ENCODE data around the gene MYO7A. TPM values are rescaled to one million over a fixed set of nuclear protein-coding genes. Genes with fewer than 3 reads are reported as not detected.

The MYO7A gene
- total RNA-seq, 1 donor from 2014 or later: 46.4 TPM

DNA sequence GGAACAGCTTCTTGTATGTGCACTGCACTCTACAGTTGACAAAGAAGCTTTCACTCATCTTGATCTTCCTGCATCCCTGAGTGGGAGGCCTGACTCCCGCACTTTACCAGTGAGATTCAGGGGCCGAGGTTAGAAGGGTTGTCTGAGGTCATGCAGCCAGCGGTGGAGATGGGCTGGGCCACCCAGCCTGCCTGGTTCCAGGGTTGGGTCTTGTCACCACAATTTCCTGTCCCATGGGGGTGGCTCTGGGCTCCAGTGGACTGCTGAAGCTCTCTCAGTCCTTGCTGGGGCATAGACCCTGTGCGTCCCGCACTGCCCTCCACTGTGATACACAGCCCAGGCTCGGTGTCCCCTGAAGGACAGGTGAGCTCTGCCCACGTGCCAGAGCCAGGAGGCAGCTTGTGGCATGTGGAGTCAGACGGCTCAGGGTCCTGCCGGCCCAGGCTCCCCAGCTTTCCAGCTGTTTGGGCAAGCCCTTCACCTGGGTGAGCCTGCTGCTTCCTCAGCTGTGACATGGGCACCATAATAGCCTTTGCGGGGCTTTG, 6.9 kb upstream of the MYO7A start:
- Histone ChIP-seq H3K27ac (no peak overlapping the region), H3K27me3 (no peaks in the 10 kb centered on the region), H3K4me3 (no peak overlapping the region), H3K36me3 (peaks cover 17 to 42% of the 10 kb centered on the region in 2 donors), H3K9me3 (no peaks in the 10 kb centered on the region), H3K4me1 (no peaks in the 10 kb centered on the region)
- no peak for DNase-seq (ENCODE audit: low spot score in 2 of 2)
- intact Hi-C loops (cut with DNase I): no loop called here
- TF ChIP-seq, protein P1, sequence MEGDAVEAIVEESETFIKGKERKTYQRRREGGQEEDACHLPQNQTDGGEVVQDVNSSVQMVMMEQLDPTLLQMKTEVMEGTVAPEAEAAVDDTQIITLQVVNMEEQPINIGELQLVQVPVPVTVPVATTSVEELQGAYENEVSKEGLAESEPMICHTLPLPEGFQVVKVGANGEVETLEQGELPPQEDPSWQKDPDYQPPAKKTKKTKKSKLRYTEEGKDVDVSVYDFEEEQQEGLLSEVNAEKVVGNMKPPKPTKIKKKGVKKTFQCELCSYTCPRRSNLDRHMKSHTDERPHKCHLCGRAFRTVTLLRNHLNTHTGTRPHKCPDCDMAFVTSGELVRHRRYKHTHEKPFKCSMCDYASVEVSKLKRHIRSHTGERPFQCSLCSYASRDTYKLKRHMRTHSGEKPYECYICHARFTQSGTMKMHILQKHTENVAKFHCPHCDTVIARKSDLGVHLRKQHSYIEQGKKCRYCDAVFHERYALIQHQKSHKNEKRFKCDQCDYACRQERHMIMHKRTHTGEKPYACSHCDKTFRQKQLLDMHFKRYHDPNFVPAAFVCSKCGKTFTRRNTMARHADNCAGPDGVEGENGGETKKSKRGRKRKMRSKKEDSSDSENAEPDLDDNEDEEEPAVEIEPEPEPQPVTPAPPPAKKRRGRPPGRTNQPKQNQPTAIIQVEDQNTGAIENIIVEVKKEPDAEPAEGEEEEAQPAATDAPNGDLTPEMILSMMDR (IDR thresholded peaks at IDR 0.05): no peak

DNA sequence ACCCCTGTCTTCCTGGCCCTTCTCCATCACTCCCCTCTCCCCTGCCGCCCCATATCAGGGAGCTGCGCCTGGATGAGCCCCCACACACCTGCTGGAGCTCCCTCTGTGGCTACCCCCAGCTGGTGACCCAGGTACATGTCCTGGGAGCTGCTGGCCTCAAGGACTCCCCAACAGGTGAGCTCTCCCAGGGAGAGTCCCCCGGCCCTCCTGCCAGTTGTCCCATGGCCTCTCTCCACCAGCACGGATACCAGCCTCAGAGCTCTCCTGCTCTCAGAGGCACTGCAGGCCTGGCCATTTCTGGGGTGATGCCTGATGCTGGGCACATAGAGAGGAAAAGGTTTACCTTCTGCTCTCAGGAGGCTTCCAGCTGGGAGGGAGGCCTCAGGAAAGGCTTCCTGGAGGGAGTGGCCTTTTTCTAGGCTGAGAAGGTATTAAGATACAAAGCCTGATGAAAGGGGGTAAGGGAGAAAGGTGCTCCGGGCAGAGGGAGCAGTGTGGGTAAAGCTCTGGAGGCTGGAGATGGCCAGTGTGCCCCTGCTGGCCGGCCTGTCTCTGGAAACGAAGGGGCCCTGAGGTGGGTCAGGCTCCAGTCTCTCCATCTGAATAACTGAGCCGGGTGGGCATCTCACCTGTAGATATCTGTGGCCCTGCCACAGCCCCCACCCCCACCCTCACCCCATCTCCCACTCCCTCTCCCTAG, 6.0 kb upstream of the MYO7A start:
- Histone ChIP-seq H3K4me1 (peaks cover 2 to 3% of the 10 kb centered on the region in 2 donors), H3K36me3 (peaks cover 17 to 42% of the 10 kb centered on the region in 2 donors), H3K27ac (no peak overlapping the region), H3K27me3 (no peaks in the 10 kb centered on the region), H3K4me3 (no peak overlapping the region), H3K9me3 (no peaks in the 10 kb centered on the region)
- no peak for DNase-seq (ENCODE audit: low spot score in 2 of 2)
- TF ChIP-seq, protein P1 (IDR thresholded peaks at IDR 0.05): no peak
- intact Hi-C loops (cut with DNase I): no loop called here

DNA sequence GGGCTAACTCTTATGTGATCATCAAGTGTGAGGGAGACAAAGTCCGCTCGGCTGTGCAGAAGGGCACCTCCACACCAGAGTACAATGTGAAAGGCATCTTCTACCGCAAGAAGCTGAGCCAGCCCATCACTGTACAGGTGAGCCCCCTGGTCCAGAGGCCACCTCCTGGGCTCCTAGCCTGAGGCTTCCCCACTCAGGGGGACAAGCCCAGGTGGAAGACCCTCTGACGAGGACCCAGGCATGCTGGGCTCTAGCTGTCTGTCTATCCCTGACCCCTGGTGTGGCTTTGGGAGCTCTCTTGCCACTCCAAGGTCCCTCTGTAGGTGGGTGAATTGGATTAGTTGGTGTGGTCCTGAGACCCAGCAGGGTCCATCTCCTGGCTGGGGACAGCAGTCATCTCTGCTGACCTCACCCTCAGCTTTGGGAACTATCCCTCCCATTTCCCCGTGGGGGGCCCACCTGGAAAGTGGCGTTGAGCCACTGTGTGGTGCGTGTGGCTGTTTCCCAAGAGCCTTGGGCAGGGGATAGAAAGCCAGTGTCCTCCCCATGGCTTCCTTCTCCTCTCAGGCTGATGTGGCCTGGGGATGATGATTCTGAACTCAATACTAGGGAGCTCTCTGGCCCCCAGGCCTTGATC, 5.4 kb upstream of the MYO7A start:
- TF ChIP-seq, protein P1 (IDR thresholded peaks at IDR 0.05): no peak
- Histone ChIP-seq H3K36me3 (peaks cover 17 to 42% of the 10 kb centered on the region in 2 donors), H3K9me3 (no peaks in the 10 kb centered on the region), H3K4me1 (peaks cover 6 to 9% of the 10 kb centered on the region in 2 donors), H3K4me3 (no peak overlapping the region), H3K27ac (no peak overlapping the region), H3K27me3 (no peaks in the 10 kb centered on the region)
- no peak for DNase-seq (ENCODE audit: low spot score in 2 of 2)
- intact Hi-C loops (cut with DNase I): no loop called here

DNA sequence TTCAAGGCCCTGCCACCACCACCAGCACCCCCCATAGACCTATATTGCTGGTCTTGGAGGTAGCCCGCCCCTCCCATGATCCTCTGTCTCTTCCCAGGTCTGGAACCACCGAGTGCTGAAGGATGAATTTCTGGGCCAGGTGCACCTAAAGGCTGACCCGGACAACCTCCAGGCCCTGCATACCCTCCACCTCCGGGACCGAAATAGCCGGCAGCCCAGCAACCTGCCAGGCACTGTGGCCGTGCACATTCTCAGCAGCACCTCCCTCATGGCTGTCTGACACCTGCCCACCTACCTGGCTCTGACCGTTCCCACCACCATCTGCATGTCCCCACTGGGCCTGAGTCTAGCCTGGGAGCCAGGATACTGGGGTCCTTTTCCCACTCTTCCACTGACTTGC, 4.5 kb upstream of the MYO7A start:
- Histone ChIP-seq H3K4me3 (no peak overlapping the region), H3K4me1 (peaks cover 11 to 14% of the 10 kb centered on the region in 2 donors), H3K27ac (no peak overlapping the region), H3K9me3 (no peaks in the 10 kb centered on the region), H3K27me3 (no peaks in the 10 kb centered on the region), H3K36me3 (peaks cover 16 to 35% of the 10 kb centered on the region in 2 donors)
- intact Hi-C loops (cut with DNase I): no loop called here
- TF ChIP-seq, protein P1 (IDR thresholded peaks at IDR 0.05): no peak
- no peak for DNase-seq (ENCODE audit: low spot score in 2 of 2)

DNA sequence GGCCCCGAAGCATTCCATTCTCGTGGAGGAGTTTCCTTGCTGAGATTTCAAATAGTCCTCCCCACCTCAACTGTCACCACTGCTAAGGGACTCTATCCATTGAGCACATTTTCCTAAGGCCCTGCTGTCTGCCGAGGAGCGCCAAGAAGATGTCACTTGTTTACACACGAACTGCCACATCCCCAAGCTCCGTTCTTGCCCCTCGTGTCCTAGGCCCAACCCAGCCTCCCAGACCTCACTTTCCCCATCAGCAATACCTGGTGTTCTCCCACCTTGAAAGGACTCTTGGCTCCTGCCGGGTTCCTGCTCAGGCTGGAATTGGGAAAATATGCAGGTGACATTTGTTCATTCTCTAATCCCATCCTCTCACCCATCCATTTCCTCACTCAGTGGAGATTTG, 4.0 kb upstream of the MYO7A start:
- Histone ChIP-seq H3K4me3 (no peak overlapping the region), H3K36me3 (peaks cover 12 to 30% of the 10 kb centered on the region in 2 donors)
- intact Hi-C loops (cut with DNase I): no loop called here

More for the DNA sequence above, 4.0 kb upstream of the MYO7A start:
- Histone ChIP-seq H3K27ac (no peak overlapping the region), H3K27me3 (no peaks in the 10 kb centered on the region), H3K4me1 (peaks cover 11 to 14% of the 10 kb centered on the region in 2 donors), H3K9me3 (no peaks in the 10 kb centered on the region)
- TF ChIP-seq, protein P1 (IDR thresholded peaks at IDR 0.05): no peak
- no peak for DNase-seq (ENCODE audit: low spot score in 2 of 2)

All from ascending aorta (tissue), 2 donors.